BLaER1 treated with 17β-estradiol and CSF1 and Interleukin-3, amounts not matched to agents 10 nM and 100 nM (cell line): Measurements from ENCODE around the gene ARHGAP26.
A peak's percentile ranks its signal among the peaks of the same experiment; 100 is the strongest.
"Not testable (repeated sequence)": the region's sequence is repeated elsewhere in the genome, so short reads cannot be mapped to it uniquely, and the experiment has no call there.

Experiments used
- H3K27ac ChIP-seq, 11 experiments: shearing (Covaris generic); formaldehyde crosslinking; 2 replicates each; pipeline ENCODE4 v1.8.1; 2022
- H3K27me3 ChIP-seq, 11 experiments: shearing (Covaris generic); formaldehyde crosslinking; 2 replicates each; pipeline ENCODE4 v1.8.1; 2022
- H3K36me3 ChIP-seq, 11 experiments: shearing (Covaris generic); formaldehyde crosslinking; 2 replicates each; pipeline ENCODE4 v1.8.1; 2022
- H3K4me1 ChIP-seq, 10 experiments: shearing (Covaris generic); formaldehyde crosslinking; 2 replicates each; pipeline ENCODE4 v1.8.1; 2022
- H3K4me2 ChIP-seq, 11 experiments: shearing (Covaris generic); formaldehyde crosslinking; 2 replicates each; pipeline ENCODE4 v1.8.1; 2022
- H3K4me3 ChIP-seq, 10 experiments: shearing (Covaris generic); formaldehyde crosslinking; 2 replicates each; pipeline ENCODE4 v1.8.1; 2022
- H3K9ac ChIP-seq, 11 experiments: shearing (Covaris generic); formaldehyde crosslinking; 2 replicates each; pipeline ENCODE4 v1.8.1; 2022
- H3K9me3 ChIP-seq, 11 experiments: shearing (Covaris generic); formaldehyde crosslinking; replicated peaks in 1 of 11; 2 replicates each; pipeline ENCODE4 v1.8.1; 2022
- H4K20me1 ChIP-seq, 11 experiments: shearing (Covaris generic); formaldehyde crosslinking; 2 replicates each; pipeline ENCODE4 v1.8.1; 2022
- Cebpa-rat ChIP-seq, 11 experiments: shearing (Covaris generic); IDR thresholded peaks; 2 replicates each; pipeline ENCODE4 v1.8.1; 2022

ARHGAP26 gene

DNA sequence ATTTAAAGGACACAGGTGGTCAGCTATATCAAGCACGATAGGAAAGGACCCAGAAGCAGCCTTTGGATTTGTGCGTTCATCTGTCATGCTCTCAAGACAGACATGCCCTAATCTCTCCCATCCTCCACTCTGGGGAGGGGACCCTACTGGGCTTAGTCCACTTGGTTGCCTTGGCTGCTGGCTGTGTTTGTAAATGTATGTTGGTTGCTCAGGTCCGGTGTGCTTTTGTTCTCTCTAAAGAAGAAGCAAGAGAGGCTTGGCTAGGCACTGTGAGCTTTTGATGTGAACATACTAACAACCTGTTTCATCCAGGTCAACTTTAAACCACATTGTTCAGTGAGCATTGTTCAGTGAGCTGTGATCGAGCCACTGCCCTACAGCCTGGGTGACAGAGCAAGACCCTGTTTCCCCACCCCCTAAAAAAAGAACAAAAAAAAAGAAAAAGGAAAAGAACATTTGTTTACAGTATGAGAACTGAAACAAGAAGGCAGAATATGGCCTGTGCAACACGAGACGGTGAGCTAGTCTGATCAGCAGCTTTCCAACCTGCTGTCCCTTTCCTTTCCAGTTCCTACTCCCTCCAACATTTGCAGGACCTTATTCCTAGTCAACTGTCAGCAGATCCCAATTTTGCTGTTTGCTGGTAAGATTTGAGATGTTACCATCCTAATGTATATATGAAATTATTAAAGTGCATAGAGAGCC, 228.3 kb downstream of the ARHGAP26 start:
- Histone ChIP-seq H3K27ac (peak overlapping the region; percentile 47 to 99 (median 98); a peak in 21 of 22 replicates), H4K20me1 (no peaks in the 10 kb centered on the region), H3K4me3 (peak overlapping the region in 1 of 10 experiments; percentile 29; a peak in 1 of 20 replicates), H3K9ac (peak overlapping the region in 8 of 11 experiments; percentile 6 to 70 (median 40); a peak in 11 of 22 replicates), H3K4me2 (peak overlapping the region; percentile 49 to 90 (median 69)), H3K36me3 (peaks cover 0 to 64% (median 6%) of the 10 kb centered on the region in 11 experiments; a peak in 8 of 22 replicates), H3K9me3 (peaks cover 0 to 54% (median 12%) of the 10 kb centered on the region in 11 experiments; a peak in 13 of 22 replicates), H3K27me3 (no peaks in the 10 kb centered on the region), H3K4me1 (peaks cover 37 to 82% (median 51%) of the 10 kb centered on the region in 10 experiments)
- no peak for TF ChIP-seq Cebpa-rat (IDR thresholded peaks at IDR 0.05)

GRCh38 chr5:143000551-143000950, 230.4 kb downstream of the ARHGAP26 start:
- H3K4me2 ChIP-seq = peak overlapping the region in 7 of 11 experiments; percentile 85 to 97 (median 88); a peak in 13 of 22 replicates
- not testable (repeated sequence) for H3K4me3 ChIP-seq, H3K27me3 ChIP-seq, H4K20me1 ChIP-seq, H3K9ac ChIP-seq
- H3K27ac ChIP-seq = peak overlapping the region in 10 of 11 experiments; percentile 94 to 99 (median 98); a peak in 17 of 22 replicates
- peaks cover 0 to 46% (median 3%) of the 10 kb centered on the region in 11 experiments; a peak in 10 of 22 replicates for H3K9me3 ChIP-seq
- H3K4me1 ChIP-seq = peaks cover 56 to 86% (median 72%) of the 10 kb centered on the region in 10 experiments
- peaks cover 0 to 52% (median 3%) of the 10 kb centered on the region in 11 experiments; a peak in 10 of 22 replicates for H3K36me3 ChIP-seq

DNA sequence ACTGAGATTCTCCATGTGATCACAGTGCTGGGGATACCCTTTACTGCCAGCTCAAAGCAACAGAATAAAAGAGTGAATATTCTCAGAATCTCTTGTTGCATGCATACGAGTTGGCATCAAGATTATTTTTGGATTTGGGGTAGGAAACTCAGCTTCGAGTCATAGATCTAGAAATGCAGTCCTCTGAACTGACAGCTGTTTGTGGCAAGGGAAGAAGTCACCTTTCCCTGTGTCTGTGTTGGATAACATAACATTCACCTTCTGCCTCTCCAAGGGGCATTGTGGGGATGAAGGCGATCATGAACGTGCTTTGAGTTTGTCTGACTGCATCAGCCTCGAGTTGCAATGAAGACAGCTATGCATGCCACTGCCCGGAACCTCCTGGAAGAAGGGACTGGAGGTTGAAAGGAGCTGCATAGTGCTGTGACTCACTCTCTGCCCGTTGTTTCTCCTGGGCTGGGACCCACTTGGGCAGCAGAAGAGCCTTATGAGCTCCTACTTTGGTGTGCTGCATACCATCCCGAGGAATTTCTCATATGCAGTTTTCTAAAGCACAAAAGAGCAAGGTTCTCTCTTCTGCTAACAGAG, 231.7 kb downstream of the ARHGAP26 start:
- Histone ChIP-seq H3K4me1 (peaks cover 67 to 91% (median 85%) of the 10 kb centered on the region in 10 experiments), H3K27me3 (no peaks in the 10 kb centered on the region), H3K9me3 (peaks cover 0 to 47% (median 0%) of the 10 kb centered on the region in 11 experiments; a peak in 11 of 22 replicates), H3K4me3 (peak overlapping the region in 6 of 10 experiments; percentile 8 to 30 (median 24); a peak in 7 of 20 replicates), H4K20me1 (no peaks in the 10 kb centered on the region), H3K9ac (peak overlapping the region; percentile 81 to 89 (median 87)), H3K4me2 (peak overlapping the region; percentile 64 to 97 (median 86)), H3K27ac (peak overlapping the region; percentile 94 to 99 (median 98)), H3K36me3 (peaks cover 0 to 50% (median 0%) of the 10 kb centered on the region in 11 experiments; a peak in 10 of 22 replicates)
- no peak for TF ChIP-seq Cebpa-rat (IDR thresholded peaks at IDR 0.05)

- Histone ChIP-seq H3K9ac (peak overlapping the region; percentile 81 to 95 (median 87)), H3K4me1 (peaks cover 68 to 93% (median 83%) of the 10 kb centered on the region in 10 experiments), H3K9me3 (peaks cover 0 to 44% (median 0%) of the 10 kb centered on the region in 11 experiments; a peak in 11 of 22 replicates), H3K4me2 (peak overlapping the region; percentile 60 to 97 (median 84)), H4K20me1 (no peaks in the 10 kb centered on the region), H3K4me3 (peak overlapping the region in 2 of 10 experiments; percentile 16 to 23; a peak in 4 of 20 replicates), H3K36me3 (peaks cover 0 to 46% (median 0%) of the 10 kb centered on the region in 11 experiments; a peak in 10 of 22 replicates), H3K27ac (peak overlapping the region; percentile 94 to 99 (median 98)), H3K27me3 (no peaks in the 10 kb centered on the region)
- TF ChIP-seq Cebpa-rat (IDR thresholded peaks at IDR 0.05) = peak; percentile 61 to 100 (median 100)
Observed at GRCh38 chr5:143002459-143003327, 232.5 kb downstream of the ARHGAP26 start.

DNA sequence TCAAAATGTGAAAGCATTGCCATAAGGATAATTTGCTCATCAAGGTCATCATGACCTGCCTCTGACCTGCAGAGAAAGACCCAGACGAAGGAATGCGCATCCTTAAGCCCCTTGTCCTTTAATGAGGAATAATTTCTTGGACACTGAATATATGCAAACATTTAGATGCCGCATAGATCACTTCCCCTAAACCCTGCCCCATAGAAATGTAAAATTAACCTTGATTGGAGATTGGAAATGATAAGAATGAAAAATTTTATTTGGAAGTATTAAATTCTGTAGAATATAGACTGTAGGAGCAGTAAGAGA, 233.1 kb downstream of the ARHGAP26 start:
- Histone ChIP-seq H3K9ac (peak overlapping the region; percentile 81 to 95 (median 87)), H4K20me1 (no peaks in the 10 kb centered on the region), H3K4me2 (peak overlapping the region; percentile 60 to 87 (median 74)), H3K36me3 (peaks cover 0 to 44% (median 0%) of the 10 kb centered on the region in 11 experiments; a peak in 10 of 22 replicates), H3K27me3 (no peaks in the 10 kb centered on the region), H3K9me3 (peaks cover 0 to 44% (median 0%) of the 10 kb centered on the region in 11 experiments; a peak in 11 of 22 replicates), H3K4me1 (peaks cover 63 to 93% (median 82%) of the 10 kb centered on the region in 10 experiments), H3K27ac (peak overlapping the region; percentile 94 to 99 (median 98)), H3K4me3 (peak overlapping the region in 2 of 10 experiments; percentile 16 to 23; a peak in 4 of 20 replicates)
- TF ChIP-seq Cebpa-rat (IDR thresholded peaks at IDR 0.05) = no peak

- Histone ChIP-seq H4K20me1 (no peaks in the 10 kb centered on the region), H3K27me3 (no peaks in the 10 kb centered on the region), H3K9me3 (peaks cover 0 to 33% (median 0%) of the 10 kb centered on the region in 11 experiments; a peak in 11 of 22 replicates), H3K4me2 (peak overlapping the region; percentile 60 to 87 (median 74)), H3K4me1 (peaks cover 54 to 93% (median 83%) of the 10 kb centered on the region in 10 experiments), H3K4me3 (peak overlapping the region in 1 of 10 experiments; percentile 4; a peak in 1 of 20 replicates), H3K36me3 (peaks cover 0 to 39% (median 0%) of the 10 kb centered on the region in 11 experiments; a peak in 10 of 22 replicates), H3K27ac (peak overlapping the region; percentile 94 to 99 (median 98)), H3K9ac (peak overlapping the region; percentile 81 to 95 (median 87); a peak in 21 of 22 replicates)
- TF ChIP-seq Cebpa-rat (IDR thresholded peaks at IDR 0.05) = no peak
Observed at GRCh38 chr5:143004361-143005145, 234.4 kb downstream of the ARHGAP26 start.

DNA sequence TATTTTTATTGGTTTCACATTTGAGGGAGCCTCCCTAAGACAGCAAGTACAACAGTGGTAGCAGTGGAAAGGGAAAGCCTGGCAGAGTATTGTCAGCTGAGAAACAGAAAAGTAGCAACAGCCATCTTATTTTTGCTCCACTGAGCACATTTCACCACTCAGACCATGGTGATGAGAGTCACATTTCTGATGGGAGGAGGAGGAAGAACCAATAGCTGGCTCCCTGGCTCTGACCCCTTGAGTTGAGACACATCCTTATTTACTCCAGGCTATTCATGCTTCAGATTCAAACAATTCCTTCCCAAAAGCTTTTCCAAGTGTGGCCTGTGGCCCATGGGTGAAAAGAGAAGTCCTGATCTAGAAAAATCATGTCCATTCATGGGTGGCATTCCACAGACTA, 236.3 kb downstream of the ARHGAP26 start:
- H3K4me3 ChIP-seq = no peak overlapping the region; a peak in 1 of 20 replicates
- peaks cover 0 to 28% (median 0%) of the 10 kb centered on the region in 11 experiments; a peak in 8 of 22 replicates for H3K9me3 ChIP-seq
- H4K20me1 ChIP-seq = no peaks in the 10 kb centered on the region
- peaks cover 0 to 45% (median 0%) of the 10 kb centered on the region in 11 experiments; a peak in 11 of 22 replicates for H3K36me3 ChIP-seq
- no peak for TF ChIP-seq Cebpa-rat (IDR thresholded peaks at IDR 0.05)
- H3K27ac ChIP-seq = peak overlapping the region; percentile 18 to 99 (median 98)
- no peaks in the 10 kb centered on the region for H3K27me3 ChIP-seq
- peak overlapping the region in 2 of 11 experiments; percentile 11 to 32; a peak in 2 of 22 replicates for H3K9ac ChIP-seq
- peak overlapping the region in 10 of 11 experiments; percentile 8 to 87 (median 74); a peak in 16 of 22 replicates for H3K4me2 ChIP-seq
- peaks cover 47 to 93% (median 75%) of the 10 kb centered on the region in 10 experiments for H3K4me1 ChIP-seq
